Osteoblast (primary cell): Measurements from ENCODE around the gene DPEP3. TPM values are rescaled to one million over a fixed set of nuclear protein-coding genes. Genes with fewer than 3 reads are reported as not detected.
"Not testable (repeated sequence)": the region's sequence is repeated elsewhere in the genome, so short reads cannot be mapped to it uniquely, and the experiment has no call there.

Experiments
- DNase-seq: peaks from one replicate; pipeline ENCODE4 v3.0.0; 2011; ENCODE audit warnings: low spot score, mixed read lengths; ENCODE audit not compliant: insufficient read length; ENCODE audit errors: missing footprints
- H2AFZ ChIP-seq: 2 replicates; pipeline ENCODE4 v1.6.0; 2011; ENCODE audit warnings: mild to moderate bottlenecking, low read length
- H3K27ac ChIP-seq: 2 replicates; pipeline ENCODE4 v1.5.1; 2011; ENCODE audit warnings: mild to moderate bottlenecking, low read depth, low read length, moderate library complexity
- H3K27me3 ChIP-seq: 2 replicates; pipeline ENCODE4 v1.6.0; 2012; ENCODE audit warnings: mild to moderate bottlenecking, control low read depth, inconsistent platforms, low read length, moderate library complexity; ENCODE audit not compliant: insufficient read depth
- H3K36me3 ChIP-seq: 2 replicates; pipeline ENCODE4 v1.5.1; 2011; ENCODE audit warnings: mild to moderate bottlenecking, low read length, control low read depth, moderate library complexity; ENCODE audit not compliant: insufficient read depth
- H3K4me1 ChIP-seq: 2 replicates; pipeline ENCODE4 v1.5.1; 2011; ENCODE audit warnings: mild to moderate bottlenecking, low read length, control low read depth, moderate library complexity; ENCODE audit not compliant: insufficient read depth
- H3K4me2 ChIP-seq: 2 replicates; pipeline ENCODE4 v1.6.0; 2011; ENCODE audit warnings: mild to moderate bottlenecking, low read length; ENCODE audit not compliant: insufficient read depth
- H3K4me3 ChIP-seq: fragments of 200-600 bp; sonication (generic); 3 replicates; pipeline ENCODE4 v1.5.1; 2012; ENCODE audit warnings: mild to moderate bottlenecking, low read length, inconsistent platforms; ENCODE audit not compliant: insufficient read depth
- H3K79me2 ChIP-seq: 2 replicates; pipeline ENCODE4 v1.6.0; 2012; ENCODE audit warnings: mild to moderate bottlenecking, low read length, control low read depth, inconsistent platforms; ENCODE audit not compliant: insufficient read depth
- H3K9me3 ChIP-seq: 2 replicates; pipeline ENCODE4 v1.5.1; 2011; ENCODE audit warnings: low read depth, low read length, control low read depth
- H4K20me1 ChIP-seq: 2 replicates; pipeline ENCODE4 v1.6.0; 2012; ENCODE audit warnings: mild to moderate bottlenecking, low read length, control low read depth; ENCODE audit not compliant: insufficient read depth
- CTCF ChIP-seq: IDR thresholded peaks from 2 replicates; pipeline ENCODE4 v1.5.1; 2011; ENCODE audit warnings: mild to moderate bottlenecking, low read depth, low read length, moderate library complexity; ENCODE audit errors: extremely low read depth
- total RNA-seq: library from RNA; depleted of rRNA; stranded (reverse); fragments of >200 nt; gene quantifications from 2 replicates; pipeline ENCODE4 v1.2.3, GENCODE V29; 2012

The DPEP3 gene
- total RNA-seq, 1 donor: not detected

GRCh38 chr16:67977005-67977404 lies 3.3 kb downstream of the DPEP3 start:
- H3K27ac ChIP-seq: no peak overlapping the region
- no peak overlapping the region for H2AFZ ChIP-seq
- H4K20me1 ChIP-seq: no peaks in the 10 kb centered on the region
- H3K27me3 ChIP-seq: no peaks in the 10 kb centered on the region
- no peaks in the 10 kb centered on the region for H3K4me1 ChIP-seq
- no peaks in the 10 kb centered on the region for H3K79me2 ChIP-seq
- no peak overlapping the region for H3K4me2 ChIP-seq
- no peaks in the 10 kb centered on the region for H3K36me3 ChIP-seq
- H3K9me3 ChIP-seq: no peaks in the 10 kb centered on the region
- no peak for TF ChIP-seq CTCF
- H3K4me3 ChIP-seq: no peak overlapping the region
- no peak for DNase-seq

DNA sequence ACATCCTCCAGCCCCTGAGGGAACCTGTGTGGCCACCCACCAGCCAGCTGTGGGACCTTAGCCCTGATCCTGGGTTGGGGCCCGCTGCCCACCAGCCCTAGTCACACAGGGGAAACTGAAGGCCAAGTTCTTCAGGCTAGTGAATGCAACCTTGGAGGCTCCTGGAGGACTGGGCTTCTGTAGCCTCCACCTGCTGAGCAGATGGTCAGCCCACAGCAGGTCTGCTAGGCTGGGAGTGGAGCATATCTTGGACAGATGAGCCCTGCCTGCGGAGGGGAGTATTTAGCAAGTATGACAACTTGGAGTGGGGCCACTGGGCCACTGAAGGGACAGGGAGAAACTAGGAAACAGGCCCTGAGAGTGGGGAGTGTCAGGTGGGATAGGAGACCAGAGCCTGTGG lies 4.1 kb downstream of the DPEP3 start:
- no peak for TF ChIP-seq CTCF
- Histone ChIP-seq H3K9me3 (no peaks in the 10 kb centered on the region), H4K20me1 (no peaks in the 10 kb centered on the region), H3K4me1 (no peaks in the 10 kb centered on the region), H3K27ac (no peak overlapping the region), H3K4me2 (no peak overlapping the region), H3K4me3 (no peak overlapping the region), H3K79me2 (no peaks in the 10 kb centered on the region), H3K36me3 (no peaks in the 10 kb centered on the region), H2AFZ (no peak overlapping the region), H3K27me3 (no peaks in the 10 kb centered on the region)
- no peak for DNase-seq

- H3K27ac ChIP-seq: no peak overlapping the region
- no peaks in the 10 kb centered on the region for H3K79me2 ChIP-seq
- H2AFZ ChIP-seq: no peak overlapping the region
- H3K4me1 ChIP-seq: no peaks in the 10 kb centered on the region
- H3K36me3 ChIP-seq: no peaks in the 10 kb centered on the region
- no peak overlapping the region for H3K4me3 ChIP-seq
- H3K9me3 ChIP-seq: no peaks in the 10 kb centered on the region
- H3K27me3 ChIP-seq: no peaks in the 10 kb centered on the region
- TF ChIP-seq CTCF: no peak
- H3K4me2 ChIP-seq: no peak overlapping the region
- no peak for DNase-seq
- no peaks in the 10 kb centered on the region for H4K20me1 ChIP-seq
Observed at GRCh38 chr16:67975321-67976105, 4.8 kb downstream of the DPEP3 start.

DNA sequence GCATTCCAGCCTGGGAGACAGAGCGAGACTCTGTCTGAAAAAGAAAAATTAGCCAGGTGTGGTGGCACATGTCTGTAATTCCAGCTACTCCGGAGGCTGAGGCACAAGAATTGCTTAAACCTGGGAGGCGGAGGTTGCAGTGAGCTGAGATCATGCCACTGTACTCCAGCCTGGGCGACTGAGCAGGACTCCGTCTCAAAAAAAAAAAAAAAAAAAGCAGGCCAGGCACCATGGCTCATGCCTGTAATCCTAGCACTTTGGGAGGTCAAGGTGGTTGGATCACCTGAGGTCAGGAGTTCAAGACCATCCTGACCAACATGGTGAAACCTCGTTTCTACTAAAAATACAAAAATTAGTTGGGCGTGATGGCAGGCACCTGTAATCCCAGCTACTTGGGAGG lies 8.0 kb downstream of the DPEP3 start:
- H3K4me2 ChIP-seq, H2AFZ ChIP-seq, DNase-seq, H4K20me1 ChIP-seq, H3K4me1 ChIP-seq, H3K4me3 ChIP-seq, H3K9me3 ChIP-seq, H3K27ac ChIP-seq, H3K36me3 ChIP-seq, H3K27me3 ChIP-seq: not testable (repeated sequence)
- H3K79me2 ChIP-seq: peaks cover 10% of the 10 kb centered on the region
